GM11168 (cell line): ENCODE measurements around the gene GORASP1.
"Not testable (repeated sequence)": the region's sequence is repeated elsewhere in the genome, so short reads cannot be mapped to it uniquely, and the experiment has no call there.

ENCODE experiments used
- in situ Hi-C: fragments of 300-500 bp; cut with MboI; formaldehyde crosslinking; loops from one replicate; pipeline ENCODE4 v1.12.0; 2022; ENCODE audit warnings: low sequenced_read_pairs; ENCODE audit not compliant: unreplicated experiment

The GORASP1 gene

DNA sequence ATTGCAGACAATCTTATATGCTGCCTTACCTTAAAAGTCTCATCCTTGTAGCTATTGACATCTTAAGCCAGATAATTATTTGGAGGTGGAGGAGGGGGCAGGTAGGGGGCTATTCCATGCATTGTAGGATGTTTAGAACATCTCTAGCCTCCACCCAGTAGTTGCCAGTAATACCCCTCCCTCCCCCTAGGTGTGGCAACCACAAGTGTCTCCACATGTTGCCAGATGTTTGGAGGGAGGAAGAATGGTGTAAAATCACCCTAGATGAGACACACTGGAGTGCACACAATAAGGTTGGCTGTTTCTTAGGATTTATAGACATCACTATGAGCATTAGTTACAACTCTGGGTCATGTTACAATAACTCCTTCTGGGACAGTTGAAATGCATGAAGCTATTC lies 27.4 kb downstream of the GORASP1 start:
- in situ Hi-C loops = loop anchor here (25.0 kb wide), 1 partner anchor 207 kb away; the partner anchor contains the start of gene CX3CR1

GRCh38 chr3:39079530-39079929 lies 27.9 kb downstream of the GORASP1 start:
- in situ Hi-C loops = loop anchor here (25.0 kb wide), 1 partner anchor 208 kb away; the partner anchor contains the start of gene CX3CR1

DNA sequence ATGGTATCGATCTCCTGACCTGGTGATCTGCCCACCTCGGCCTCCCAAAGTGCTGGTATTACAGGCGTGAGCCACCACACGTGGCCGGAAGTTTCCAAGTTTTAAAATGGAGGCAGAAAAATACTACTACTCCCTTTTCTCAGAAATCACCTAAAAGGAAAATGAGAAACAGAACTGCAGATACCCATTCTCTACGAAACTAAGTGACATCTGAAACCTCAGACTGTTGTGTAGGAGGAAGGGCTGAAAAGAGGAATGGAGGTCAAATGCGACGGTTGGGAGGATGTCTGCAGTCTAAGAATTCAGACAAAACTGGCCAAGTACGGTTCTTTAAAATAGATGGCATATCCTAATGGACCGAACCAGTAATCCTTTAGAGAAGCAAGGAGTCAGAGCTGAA lies 31.5 kb downstream of the GORASP1 start:
- in situ Hi-C loops = loop anchor here (25.0 kb wide), 1 partner anchor 211 kb away; the partner anchor contains the start of gene CX3CR1

DNA sequence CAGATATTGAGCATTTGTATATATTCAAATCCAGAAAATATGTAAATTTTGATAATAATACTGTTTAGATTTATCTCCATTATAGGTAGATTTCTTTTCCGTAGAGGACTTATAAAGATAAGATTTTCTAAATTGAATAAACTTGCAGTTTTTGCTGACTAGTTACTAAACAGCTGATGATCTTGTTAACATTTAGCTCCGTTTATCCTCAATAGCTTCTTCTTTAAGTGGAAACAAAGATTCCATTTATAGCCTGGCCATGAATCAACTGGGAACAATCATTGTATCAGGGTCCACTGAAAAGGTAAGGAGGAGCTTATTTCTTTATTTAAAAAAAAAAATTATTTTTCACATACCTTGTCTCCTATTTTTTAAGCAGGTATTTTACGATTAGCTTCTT lies 38.9 kb downstream of the GORASP1 start:
- in situ Hi-C loops = no loop called here

DNA sequence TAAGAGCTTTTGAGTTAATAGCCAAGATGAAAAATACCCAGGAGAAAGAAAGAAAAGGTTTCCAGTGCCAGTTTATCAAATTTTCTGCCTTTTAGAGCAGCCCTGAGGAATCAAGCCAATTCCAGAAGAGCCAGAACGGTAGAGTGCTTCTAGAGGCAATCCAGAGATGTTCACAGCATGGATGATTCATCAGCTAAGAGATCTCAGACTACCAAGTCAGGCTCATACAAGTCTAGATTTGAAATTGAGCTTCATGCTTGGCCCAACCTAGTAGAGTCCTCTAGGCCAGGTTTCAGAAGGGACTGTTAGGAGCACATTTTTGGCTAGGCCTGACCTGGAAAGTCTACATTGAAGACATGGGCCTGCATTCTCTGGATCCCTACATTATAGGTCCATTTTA lies 40.1 kb downstream of the GORASP1 start:
- in situ Hi-C loops = no loop called here

DNA sequence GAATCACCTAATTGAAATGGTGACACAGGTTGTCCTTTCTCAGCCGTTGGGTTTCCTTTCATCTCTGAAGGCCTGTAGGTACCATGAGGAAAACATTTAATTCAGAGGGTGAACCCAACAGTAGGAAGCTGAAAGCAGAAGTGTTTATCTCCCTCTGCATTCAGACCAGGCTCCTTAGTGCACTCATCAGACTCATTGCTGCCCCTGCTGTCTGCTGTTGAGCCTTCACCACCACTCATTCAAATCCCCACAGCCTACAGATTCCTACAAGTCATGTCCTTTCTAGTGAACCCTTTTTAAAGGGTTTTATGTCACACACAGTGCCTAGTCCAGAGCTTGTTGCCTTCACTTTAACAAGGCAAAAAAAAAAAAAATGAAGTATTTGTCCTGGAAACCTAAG lies 42.2 kb downstream of the GORASP1 start:
- in situ Hi-C loops = no loop called here

- in situ Hi-C loops = no loop called here
Observed at GRCh38 chr3:39064646-39065045, 42.8 kb downstream of the GORASP1 start.

GRCh38 chr3:39063143-39063542 lies 44.3 kb downstream of the GORASP1 start:
- in situ Hi-C loops = no loop called here

DNA sequence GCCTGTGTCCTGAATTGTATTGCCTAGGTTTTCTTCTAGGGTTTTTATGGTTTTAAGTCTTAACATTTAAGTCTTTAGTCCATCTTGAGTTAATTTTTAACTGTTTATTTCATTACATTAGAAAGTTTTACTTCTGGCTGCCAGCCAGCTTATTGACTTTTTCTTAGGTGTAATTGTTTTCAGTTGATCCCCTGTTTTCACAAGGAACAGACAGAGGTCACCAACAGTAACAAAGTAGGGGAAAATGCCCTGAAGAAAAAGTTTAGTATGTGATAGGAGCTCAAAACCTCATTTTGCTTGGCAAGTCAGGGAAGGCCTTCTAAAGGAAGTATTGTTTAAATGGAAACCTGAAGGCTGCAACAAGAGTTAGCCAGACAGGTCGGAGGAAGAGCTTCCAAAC lies 45.2 kb downstream of the GORASP1 start:
- in situ Hi-C loops = no loop called here

DNA sequence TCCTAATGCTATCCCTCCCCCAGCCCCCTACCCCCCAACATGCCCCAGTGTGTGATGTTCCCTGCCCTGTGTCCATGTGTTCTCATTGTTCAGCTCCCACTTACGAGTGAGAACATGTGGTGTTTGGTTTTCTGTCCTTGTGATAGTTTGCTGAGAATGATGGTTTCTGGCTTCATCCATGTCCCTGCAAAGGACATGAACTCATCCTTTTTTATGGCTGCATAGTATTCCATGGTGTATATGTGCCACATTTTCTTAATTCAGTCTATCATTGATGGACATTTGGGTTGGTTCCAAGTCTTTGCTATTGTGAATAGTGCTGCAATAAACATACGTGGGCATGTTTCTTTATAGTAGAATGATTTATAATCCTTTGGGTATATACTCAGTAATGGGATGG lies 46.2 kb downstream of the GORASP1 start:
- in situ Hi-C loops = not testable (repeated sequence)

DNA sequence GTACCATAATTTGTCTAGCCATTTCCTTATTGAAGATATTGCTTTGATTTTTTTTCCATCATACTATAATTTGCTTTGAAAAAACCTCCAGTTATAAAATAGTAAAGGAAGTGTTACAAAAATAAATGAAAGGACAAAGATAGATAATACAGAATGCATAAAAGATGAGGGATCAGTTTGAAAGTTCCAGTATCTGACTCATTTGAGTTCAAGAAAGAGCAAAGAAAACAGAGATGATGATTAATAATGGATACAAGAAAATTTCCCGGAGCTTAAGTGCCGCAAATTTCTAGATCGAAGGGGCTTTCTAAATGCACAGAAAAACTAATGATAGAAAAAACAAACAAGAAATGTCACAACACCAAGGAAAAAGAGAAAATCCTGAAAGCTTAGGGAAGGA lies 51.3 kb downstream of the GORASP1 start:
- in situ Hi-C loops = no loop called here

DNA sequence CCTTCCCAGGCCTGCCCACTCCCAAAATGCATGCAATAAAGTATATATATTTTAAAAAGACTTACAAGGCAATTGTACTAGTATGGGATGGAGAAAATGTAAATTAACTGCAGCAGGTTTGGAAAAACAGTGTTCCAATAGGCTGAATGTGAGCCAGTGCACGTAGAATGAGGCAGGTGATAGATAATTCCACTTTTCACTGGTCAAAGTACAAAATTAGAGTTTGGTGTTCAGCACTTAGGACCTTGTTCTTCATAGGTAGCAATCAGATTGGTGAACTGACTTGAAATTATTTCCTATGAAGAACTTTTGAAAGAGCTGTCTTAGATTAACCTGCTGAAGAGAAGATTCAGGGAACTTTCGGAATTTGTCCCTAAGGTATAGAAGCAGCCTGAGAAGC lies 53.7 kb downstream of the GORASP1 start:
- in situ Hi-C loops = no loop called here

- in situ Hi-C loops = no loop called here
Observed at GRCh38 chr3:39052583-39052982, 54.8 kb downstream of the GORASP1 start.

DNA sequence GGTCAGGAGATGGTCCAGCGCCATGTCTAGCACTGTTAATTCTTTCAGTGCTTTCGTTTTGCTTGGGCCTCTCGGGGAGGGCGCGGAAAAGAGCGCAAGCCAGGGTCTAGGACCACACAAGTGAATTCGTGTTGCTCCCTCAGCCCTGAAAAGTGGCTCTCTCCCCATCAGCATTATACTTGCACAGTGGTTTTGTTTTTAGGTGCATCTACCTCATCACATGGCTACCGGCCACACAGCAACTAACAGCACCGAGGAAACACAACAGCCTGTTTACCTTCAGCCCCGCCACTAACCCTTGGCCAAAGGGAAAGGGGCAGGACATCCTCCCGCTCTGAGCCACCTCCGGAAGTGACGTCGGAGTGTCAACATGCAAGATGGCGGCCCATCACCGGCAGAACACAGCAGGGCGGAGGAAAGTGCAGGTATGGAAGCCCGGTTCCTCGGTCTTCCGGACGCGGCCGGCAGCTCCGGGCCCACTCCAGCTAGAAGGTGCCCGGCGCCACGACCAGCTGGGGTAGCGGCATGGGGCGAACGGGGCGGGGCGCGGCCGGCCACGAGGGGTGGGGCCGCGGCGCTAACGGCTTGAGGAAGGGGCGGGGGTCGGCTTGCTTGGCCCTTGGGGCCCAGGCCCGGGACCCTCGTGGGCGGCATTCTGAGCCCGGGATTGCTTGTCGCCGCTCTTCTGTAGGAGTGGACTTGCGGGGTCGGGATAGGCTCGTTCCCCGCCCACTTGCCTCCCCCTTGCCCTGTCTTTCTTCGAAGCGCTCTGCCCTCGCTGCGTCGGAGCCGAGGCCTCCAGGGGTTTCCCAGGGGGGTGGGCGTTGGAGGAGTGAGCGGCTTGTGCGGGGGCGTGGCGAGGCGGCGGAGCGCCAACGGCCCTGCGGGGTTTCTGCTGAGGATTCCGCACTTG lies 55.5 kb downstream of the GORASP1 start, which contains the start of the genes SCN11A and WDR48:
Gene SCN11A (minus strand): TSS at position 296 of the 913 bp plus-strand sequence. CDS start 101,582 bp downstream, outside the sequence.
Gene WDR48 (plus strand): TSS at position 368 of the 913 bp plus-strand sequence. CDS start 10 bp downstream, at position 378.
- in situ Hi-C loops = no loop called here

- in situ Hi-C loops = no loop called here
Observed at GRCh38 chr3:39050029-39050428, 57.4 kb downstream of the GORASP1 start.
